H9 (cell line): ENCODE results near the gene C1orf198. TPM values are rescaled to one million over a fixed set of nuclear protein-coding genes. Genes with fewer than 3 reads are reported as not detected.

ENCODE experiments used
- DNase-seq: peaks from one replicate; pipeline ENCODE4 v3.0.0-alpha.2; 2017
- H2AFZ ChIP-seq: one replicate; pipeline ENCODE4 v1.6.1; 2013; ENCODE audit warnings: mild to moderate bottlenecking, low read length, control low read depth, moderate library complexity
- H2AK5ac ChIP-seq: 2 replicates; pipeline ENCODE4 v1.6.1; 2013; ENCODE audit warnings: low read length, control low read depth, mixed read lengths; ENCODE audit not compliant: insufficient read length
- H2BK120ac ChIP-seq: one replicate; pipeline ENCODE4 v1.6.1; 2013; ENCODE audit warnings: low read depth, mild to moderate bottlenecking, low read length, control low read depth, inconsistent platforms; ENCODE audit not compliant: poor library complexity, severe bottlenecking
- H2BK12ac ChIP-seq: 2 replicates; pipeline ENCODE4 v1.6.1; 2013; ENCODE audit warnings: low read length, control low read depth, mixed read lengths, low read depth; ENCODE audit not compliant: insufficient read length
- H2BK15ac ChIP-seq: 2 replicates; pipeline ENCODE4 v1.6.1; 2013; ENCODE audit warnings: low read depth, low read length, control low read depth
- H2BK20ac ChIP-seq: one replicate; pipeline ENCODE4 v1.6.1; 2013; ENCODE audit warnings: low read depth, mild to moderate bottlenecking, low read length, control low read depth, inconsistent platforms; ENCODE audit not compliant: poor library complexity, severe bottlenecking
- H2BK5ac ChIP-seq: 2 replicates; pipeline ENCODE4 v1.6.1; 2013; ENCODE audit warnings: low read length, control low read depth, mixed read lengths; ENCODE audit not compliant: insufficient read length
- H3K14ac ChIP-seq: 2 replicates; pipeline ENCODE4 v1.6.1; 2013; ENCODE audit warnings: low read length, control low read depth; ENCODE audit not compliant: insufficient read depth
- H3K18ac ChIP-seq: 2 replicates; pipeline ENCODE4 v1.6.1; 2013; ENCODE audit warnings: low read depth, mild to moderate bottlenecking, mixed read lengths, low read length, control low read depth; ENCODE audit not compliant: insufficient read length
- H3K23ac ChIP-seq: 2 replicates; pipeline ENCODE4 v1.6.1; 2013; ENCODE audit warnings: low read length, control low read depth, mixed read lengths, low read depth; ENCODE audit not compliant: insufficient read length
- H3K23me2 ChIP-seq: 2 replicates; pipeline ENCODE4 v1.6.1; 2013; ENCODE audit warnings: low read depth, mild to moderate bottlenecking, mixed read lengths, low read length, control low read depth; ENCODE audit not compliant: insufficient read length, poor library complexity, severe bottlenecking
- H3K27ac ChIP-seq: 2 replicates; pipeline ENCODE4 v1.5.1; 2013; ENCODE audit warnings: low read length, control low read depth, mixed read lengths, low read depth; ENCODE audit not compliant: insufficient read length
- H3K27me3 ChIP-seq: 2 replicates; pipeline ENCODE4 v1.6.1; 2013; ENCODE audit warnings: low read length, control low read depth, inconsistent platforms; ENCODE audit not compliant: insufficient read depth
- H3K4ac ChIP-seq: 2 replicates; pipeline ENCODE4 v1.6.1; 2013; ENCODE audit warnings: low read depth, mild to moderate bottlenecking, control low read depth, inconsistent platforms, low read length, moderate library complexity
- H3K4me1 ChIP-seq: 2 replicates; pipeline ENCODE4 v1.6.1; 2013; ENCODE audit warnings: low read length, control low read depth, inconsistent platforms; ENCODE audit not compliant: insufficient read depth
- H3K4me2 ChIP-seq: 2 replicates; pipeline ENCODE4 v1.6.1; 2013; ENCODE audit warnings: low read length, control low read depth, mixed read lengths; ENCODE audit not compliant: insufficient read length, insufficient read depth
- H3K56ac ChIP-seq: 2 replicates; pipeline ENCODE4 v1.6.1; 2013; ENCODE audit warnings: low read depth, mild to moderate bottlenecking, mixed read lengths, low read length, control low read depth; ENCODE audit not compliant: insufficient read length
- H3K79me1 ChIP-seq: 2 replicates; pipeline ENCODE4 v1.6.1; 2013; ENCODE audit warnings: low read depth, mild to moderate bottlenecking, moderate library complexity, low read length, control low read depth, inconsistent platforms; ENCODE audit not compliant: insufficient read depth, poor library complexity, severe bottlenecking
- H3K79me2 ChIP-seq: 2 replicates; pipeline ENCODE4 v1.6.1; 2013; ENCODE audit warnings: low read length, control low read depth, inconsistent platforms; ENCODE audit not compliant: insufficient read depth
- H3K9ac ChIP-seq: 2 replicates; pipeline ENCODE4 v1.6.1; 2013; ENCODE audit warnings: low read length, control low read depth, mixed read lengths; ENCODE audit not compliant: insufficient read length; ENCODE audit errors: extremely low read depth
- H3K9me3 ChIP-seq: one replicate; pipeline ENCODE4 v1.6.1; 2013; ENCODE audit warnings: low read depth, low read length, inconsistent platforms; ENCODE audit not compliant: control insufficient read depth
- H3T11ph ChIP-seq: one replicate; pipeline ENCODE4 v1.6.1; 2013; ENCODE audit warnings: mild to moderate bottlenecking, low read length, control low read depth, inconsistent platforms
- H4K20me1 ChIP-seq: one replicate; pipeline ENCODE4 v1.6.1; 2013; ENCODE audit not compliant: control insufficient read depth, insufficient read length, insufficient read depth
- H4K5ac ChIP-seq: 2 replicates; pipeline ENCODE4 v1.6.1; 2013; ENCODE audit warnings: low read depth, mild to moderate bottlenecking, mixed read lengths, low read length, control low read depth; ENCODE audit not compliant: insufficient read length
- H4K8ac ChIP-seq: replicated peaks from 2 replicates; pipeline ENCODE4 v1.6.1; 2013; ENCODE audit warnings: low read length, control low read depth, mixed read lengths, low read depth; ENCODE audit not compliant: insufficient read length
- H4K91ac ChIP-seq: 2 replicates; pipeline ENCODE4 v1.6.1; 2013; ENCODE audit warnings: low read depth, mild to moderate bottlenecking, moderate library complexity, mixed read lengths, low read length, control low read depth; ENCODE audit not compliant: insufficient read length
- H3K27ac Mint-ChIP-seq, 3 experiments: 2 replicates in 2 of 3; 3 replicates in 1 of 3; pipeline ENCODE4 v1.8.0; 2020 to 2021; ENCODE audit warnings: mixed read lengths in 3 of 3, mild to moderate bottlenecking in 1 of 3, moderate library complexity in 1 of 3
- H3K27me3 Mint-ChIP-seq: 2 replicates; pipeline ENCODE4 v1.8.0; 2021; ENCODE audit warnings: low read depth, mild to moderate bottlenecking, moderate library complexity, mixed read lengths
- H3K36me3 Mint-ChIP-seq, 3 experiments: 2 replicates in 2 of 3; 3 replicates in 1 of 3; pipeline ENCODE4 v1.8.0; 2020 to 2021; ENCODE audit warnings: low read depth in 3 of 3, mixed read lengths in 3 of 3; ENCODE audit not compliant: insufficient read depth in 1 of 3
- H3K4me1 Mint-ChIP-seq, 2 experiments: 2 replicates each; pipeline ENCODE4 v1.8.0; 2020; ENCODE audit warnings: mixed read lengths in 2 of 2
- H3K4me3 Mint-ChIP-seq, 2 experiments: 2 replicates in 1 of 2; 3 replicates in 1 of 2; pipeline ENCODE4 v1.8.0; 2020 to 2021; ENCODE audit warnings: mild to moderate bottlenecking in 2 of 2, mixed read lengths in 2 of 2, moderate library complexity in 1 of 2
- H3K9me3 Mint-ChIP-seq, 2 experiments: 2 replicates in 1 of 2; 3 replicates in 1 of 2; pipeline ENCODE4 v1.8.0; 2020; ENCODE audit warnings: mild to moderate bottlenecking in 2 of 2, mixed read lengths in 2 of 2, moderate library complexity in 1 of 2
- WGBS: extraction: QIAGEN DNeasy Blood & Tissue Kit; methylation state at CpG from one replicate; pipeline ENCODE4 v1.1.7; 2013; ENCODE audit warnings: missing lambda C conversion rate, low lambda C conversion rate, mixed read lengths; ENCODE audit not compliant: insufficient read length; ENCODE audit errors: extremely low coverage; 5-methylcytosine and 5-hydroxymethylcytosine counted together
- total RNA-seq: library from RNA; stranded (reverse); gene quantifications from 2 replicates; pipeline ENCODE4 v1.2.1, GENCODE V29; 2021
- TF ChIP-seq, protein P1 (sequence below): fragments of 200-600 bp; sonication (generic); conservative IDR thresholded peaks from 3 replicates; pipeline ENCODE4 v1.8.0; 2021; ENCODE audit warnings: antibody characterized with exemption, mild to moderate bottlenecking

The C1orf198 gene
- total RNA-seq, 1 experiment from 2014 or later = 28.9 TPM

DNA sequence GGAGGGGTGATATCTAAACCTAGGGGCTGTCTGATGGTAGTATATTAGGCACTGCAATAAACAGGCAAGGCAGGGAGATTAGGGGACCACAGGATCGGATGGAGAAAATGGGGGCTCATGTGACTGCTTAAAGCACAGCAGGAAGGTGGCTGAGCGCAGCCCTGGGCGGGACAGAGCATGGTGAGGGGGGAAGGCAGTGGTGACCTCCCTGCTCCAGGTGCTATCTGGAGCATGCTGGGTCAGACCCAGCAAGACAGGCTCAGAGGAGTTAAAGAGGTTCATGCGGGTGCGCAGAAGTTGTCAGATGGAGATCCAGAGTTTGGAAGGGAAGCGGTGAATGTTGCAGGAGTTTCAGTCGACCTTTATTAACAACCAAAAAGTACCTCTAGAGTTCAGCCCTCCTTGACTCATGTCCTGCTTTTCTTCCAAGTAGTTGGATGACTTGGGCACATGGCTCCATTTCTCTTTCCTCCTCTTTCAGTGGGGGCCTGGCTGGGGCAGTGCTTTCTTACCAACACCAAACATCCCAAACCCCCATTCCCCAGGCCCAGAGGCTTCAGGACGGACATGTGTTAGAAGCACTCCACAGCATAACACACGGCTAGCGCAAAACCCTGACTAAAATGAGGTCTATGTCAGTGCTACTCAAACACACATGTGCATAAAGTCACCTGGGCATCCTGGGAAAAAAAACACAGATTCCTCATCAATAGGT, 79.6 kb downstream of the C1orf198 start:
- Mint-ChIP-seq H3K27ac (no peak overlapping the region), H3K4me3 (no peak overlapping the region), H3K4me1 (peaks cover 17 to 25% of the 10 kb centered on the region in 2 experiments), H3K27me3 (no peaks in the 10 kb centered on the region; the same call in 1 of the 2 replicates), H3K9me3 (peaks cover 2% of the 10 kb centered on the region in 2 experiments; a peak in 4 of 5 replicates), H3K36me3 (no peaks in the 10 kb centered on the region)
- H3K9me3 ChIP-seq = no peaks in the 10 kb centered on the region
- no peak overlapping the region for H3K23ac ChIP-seq
- H4K20me1 ChIP-seq = no peaks in the 10 kb centered on the region
- no peak overlapping the region for H2BK120ac ChIP-seq
- no peak overlapping the region for H3K4me2 ChIP-seq
- H3K14ac ChIP-seq = no peak overlapping the region
- H3K27ac ChIP-seq = no peak overlapping the region
- TF ChIP-seq, protein P1, sequence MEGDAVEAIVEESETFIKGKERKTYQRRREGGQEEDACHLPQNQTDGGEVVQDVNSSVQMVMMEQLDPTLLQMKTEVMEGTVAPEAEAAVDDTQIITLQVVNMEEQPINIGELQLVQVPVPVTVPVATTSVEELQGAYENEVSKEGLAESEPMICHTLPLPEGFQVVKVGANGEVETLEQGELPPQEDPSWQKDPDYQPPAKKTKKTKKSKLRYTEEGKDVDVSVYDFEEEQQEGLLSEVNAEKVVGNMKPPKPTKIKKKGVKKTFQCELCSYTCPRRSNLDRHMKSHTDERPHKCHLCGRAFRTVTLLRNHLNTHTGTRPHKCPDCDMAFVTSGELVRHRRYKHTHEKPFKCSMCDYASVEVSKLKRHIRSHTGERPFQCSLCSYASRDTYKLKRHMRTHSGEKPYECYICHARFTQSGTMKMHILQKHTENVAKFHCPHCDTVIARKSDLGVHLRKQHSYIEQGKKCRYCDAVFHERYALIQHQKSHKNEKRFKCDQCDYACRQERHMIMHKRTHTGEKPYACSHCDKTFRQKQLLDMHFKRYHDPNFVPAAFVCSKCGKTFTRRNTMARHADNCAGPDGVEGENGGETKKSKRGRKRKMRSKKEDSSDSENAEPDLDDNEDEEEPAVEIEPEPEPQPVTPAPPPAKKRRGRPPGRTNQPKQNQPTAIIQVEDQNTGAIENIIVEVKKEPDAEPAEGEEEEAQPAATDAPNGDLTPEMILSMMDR = no peak
- DNase-seq = no peak
- H3K4ac ChIP-seq = no peak overlapping the region
- no peak overlapping the region for H3K56ac ChIP-seq
- H3K79me2 ChIP-seq = no peaks in the 10 kb centered on the region
- no peaks in the 10 kb centered on the region for H3K23me2 ChIP-seq
- H3K4me1 ChIP-seq = no peaks in the 10 kb centered on the region
- no peak overlapping the region for H2BK20ac ChIP-seq
- H4K5ac ChIP-seq = no peak overlapping the region
- no peaks in the 10 kb centered on the region for H3K79me1 ChIP-seq
- no peak overlapping the region for H2AK5ac ChIP-seq
- no CpG with 5 or more reads among the region's 10 CpGs for WGBS
- no peak overlapping the region for H2BK5ac ChIP-seq
- H3T11ph ChIP-seq = no peak overlapping the region
- no peak overlapping the region for H2AFZ ChIP-seq
- no peak overlapping the region for H4K8ac ChIP-seq
- H3K9ac ChIP-seq = no peak overlapping the region
- peaks cover 42% of the 10 kb centered on the region; the same call in 1 of the 2 replicates for H3K27me3 ChIP-seq
- H3K18ac ChIP-seq = no peak overlapping the region
- H4K91ac ChIP-seq = no peak overlapping the region
- no peak overlapping the region for H2BK15ac ChIP-seq
- no peak overlapping the region for H2BK12ac ChIP-seq
